Adrenal gland (tissue), 5 donors: Measurements from ENCODE around the gene CST5.

Experiments used
- POLR2A ChIP-seq, 2 donors: fragments of 450-650 bp; IDR thresholded peaks; one replicate each; pipeline ENCODE4 v1.6.1; 2017; ENCODE audit warnings: antibody characterized with exemption in 2 of 2, mild to moderate bottlenecking in 2 of 2, moderate library complexity in 1 of 2
- TF ChIP-seq, protein P1 (sequence below), 6 experiments: fragments of 450-650 bp in 4 of 6; fragments of 200-600 bp in 2 of 6; sonication (generic) in 1 of 6; IDR thresholded peaks; 1 replicate in 5 of 6; 2 replicates in 1 of 6; pipeline versions ENCODE4 v1.5.1 to v1.8.0; 2016 to 2021; ENCODE audit warnings: antibody characterized with exemption in 6 of 6, mild to moderate bottlenecking in 2 of 6, moderate library complexity in 1 of 6
- donor health status: DM: no; HTN: no; CAD: no.

GRCh38 chr20:23926944-23927872 is 47.7 kb upstream of the CST5 start:
- TF ChIP-seq POLR2A (IDR thresholded peaks at IDR 0.05), result no peak
- TF ChIP-seq, protein P1, sequence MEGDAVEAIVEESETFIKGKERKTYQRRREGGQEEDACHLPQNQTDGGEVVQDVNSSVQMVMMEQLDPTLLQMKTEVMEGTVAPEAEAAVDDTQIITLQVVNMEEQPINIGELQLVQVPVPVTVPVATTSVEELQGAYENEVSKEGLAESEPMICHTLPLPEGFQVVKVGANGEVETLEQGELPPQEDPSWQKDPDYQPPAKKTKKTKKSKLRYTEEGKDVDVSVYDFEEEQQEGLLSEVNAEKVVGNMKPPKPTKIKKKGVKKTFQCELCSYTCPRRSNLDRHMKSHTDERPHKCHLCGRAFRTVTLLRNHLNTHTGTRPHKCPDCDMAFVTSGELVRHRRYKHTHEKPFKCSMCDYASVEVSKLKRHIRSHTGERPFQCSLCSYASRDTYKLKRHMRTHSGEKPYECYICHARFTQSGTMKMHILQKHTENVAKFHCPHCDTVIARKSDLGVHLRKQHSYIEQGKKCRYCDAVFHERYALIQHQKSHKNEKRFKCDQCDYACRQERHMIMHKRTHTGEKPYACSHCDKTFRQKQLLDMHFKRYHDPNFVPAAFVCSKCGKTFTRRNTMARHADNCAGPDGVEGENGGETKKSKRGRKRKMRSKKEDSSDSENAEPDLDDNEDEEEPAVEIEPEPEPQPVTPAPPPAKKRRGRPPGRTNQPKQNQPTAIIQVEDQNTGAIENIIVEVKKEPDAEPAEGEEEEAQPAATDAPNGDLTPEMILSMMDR (IDR thresholded peaks at IDR 0.05), result no peak
